GM12878 (cell line): ENCODE results near the gene ARHGDIG. TPM values are rescaled to one million over a fixed set of nuclear protein-coding genes. Genes with fewer than 3 reads are reported as not detected.

Experiments
- ATAC-seq: fragments of 200-7000 bp; cut with Tn5 transposase; 3 replicates; pipeline ENCODE4 v1.9.1; 2020; ENCODE audit warnings: mild to moderate bottlenecking, moderate library complexity
- BruUV-seq: library from RNA; stranded (reverse); fragments of 400-500 nt; replicated peaks from 2 replicates; lab custom pipeline; 2021; lab: Mats Ljungman, UMichigan
- CTCF ChIA-PET: fragments of 300-600 bp; sonication (Branson Sonifier 250); formaldehyde crosslinking; extraction: SDS; loops from one replicate; lab custom pipeline; 2021; ENCODE audit warnings: inconsistent platforms; lab: Yijun Ruan, JAX
- POLR2A ChIA-PET: fragments of 350-600 bp; formaldehyde crosslinking; extraction: SDS; loops from one replicate; lab custom pipeline; 2021; ENCODE audit warnings: inconsistent platforms; lab: Charles Lee
- RAD21 ChIA-PET: fragments of 300-600 bp; sonication (Branson Sonifier 250); formaldehyde crosslinking; loops from one replicate; lab custom pipeline; 2023; ENCODE audit warnings: antibody characterized with exemption; ENCODE audit not compliant: unreplicated experiment; lab: Charles Lee
- SMC1A ChIA-PET: fragments of 300-600 bp; sonication (Branson Sonifier 250); formaldehyde crosslinking; loops from one replicate; lab custom pipeline; 2023; ENCODE audit not compliant: unreplicated experiment, uncharacterized antibody; lab: Charles Lee
- DNase-seq: peaks from one replicate; pipeline ENCODE4 v3.0.0-alpha.2; 2011; ENCODE audit warnings: low read depth, low spot score
- FAIRE-seq: peaks from 3 replicates; lab custom pipeline; 2011; peaks lifted over from hg19 to GRCh38; lab: Jason Lieb, UNC
- H2AFZ ChIP-seq: 2 replicates; pipeline ENCODE4 v1.6.0; 2011; ENCODE audit warnings: low read depth, low read length, control low read depth; ENCODE audit not compliant: control insufficient read depth
- H3K27ac ChIP-seq: 2 replicates; pipeline ENCODE4 v1.5.1; 2011; ENCODE audit warnings: control low read depth; ENCODE audit not compliant: control insufficient read depth, insufficient read depth
- H3K27me3 ChIP-seq, 2 experiments: replicated peaks in 1 of 2; 2 replicates each; pipeline versions ENCODE4 v1.6.0 to v1.6.1; 2011; ENCODE audit warnings: low read length in 1 of 2; ENCODE audit not compliant: control insufficient read depth in 2 of 2, insufficient read depth in 2 of 2
- H3K36me3 ChIP-seq, 2 experiments: 2 replicates each; pipeline ENCODE4 v1.5.1; 2011; ENCODE audit warnings: low read length in 1 of 2; ENCODE audit not compliant: control insufficient read depth in 2 of 2, insufficient read depth in 2 of 2
- H3K4me1 ChIP-seq: 2 replicates; pipeline ENCODE4 v1.6.1; 2011; ENCODE audit warnings: mild to moderate bottlenecking, low read length, moderate library complexity, mixed read lengths; ENCODE audit not compliant: control insufficient read depth, insufficient read depth
- H3K4me2 ChIP-seq: 2 replicates; pipeline ENCODE4 v1.6.0; 2011; ENCODE audit warnings: control low read depth; ENCODE audit not compliant: control insufficient read depth, insufficient read depth
- H3K4me3 ChIP-seq: fragments of 200-600 bp; sonication (generic); 2 replicates; pipeline ENCODE4 v1.5.1; 2016
- H3K79me2 ChIP-seq: 2 replicates; pipeline ENCODE4 v1.6.0; 2011; ENCODE audit warnings: low read length; ENCODE audit not compliant: control insufficient read depth, insufficient read depth
- H3K9ac ChIP-seq: 2 replicates; pipeline ENCODE4 v1.8.0; 2011; ENCODE audit warnings: low read length, control low read depth, mixed read lengths; ENCODE audit not compliant: control insufficient read depth, insufficient read depth
- H3K9me3 ChIP-seq: replicated peaks from 3 replicates; pipeline ENCODE4 v1.5.1; 2011; ENCODE audit warnings: mild to moderate bottlenecking, low read length; ENCODE audit not compliant: control insufficient read depth, insufficient read depth
- H4K20me1 ChIP-seq: 2 replicates; pipeline ENCODE4 v1.6.0; 2011; ENCODE audit not compliant: control insufficient read depth, insufficient read depth
- EP300 ChIP-seq, 2 experiments: fragments of 150-350 bp in 1 of 2; IDR thresholded peaks; 2 replicates each; pipeline ENCODE4 v1.6.1; 2011 to 2012; ENCODE audit warnings: low read depth in 2 of 2, low read length in 2 of 2, borderline replicate concordance in 1 of 2, improper control_type of control experiment in 1 of 2, inconsistent platforms in 1 of 2; ENCODE audit not compliant: control insufficient read depth in 1 of 2
- ETV6 ChIP-seq, 2 experiments: fragments of 450-650 bp in 1 of 2; IDR thresholded peaks in 1 of 2; conservative IDR thresholded peaks in 1 of 2; 2 replicates each; pipeline ENCODE4 v1.6.1; 2014; ENCODE audit warnings: antibody characterized with exemption in 1 of 2, borderline replicate concordance in 1 of 2, low read depth in 1 of 2, mild to moderate bottlenecking in 1 of 2, moderate library complexity in 1 of 2
- NFIC ChIP-seq: IDR thresholded peaks from 2 replicates; pipeline ENCODE4 v1.6.1; 2012; ENCODE audit warnings: low read depth, mild to moderate bottlenecking, inconsistent platforms, low read length, moderate library complexity
- NFYA ChIP-seq: IDR thresholded peaks from 2 replicates; pipeline ENCODE4 v1.6.1; 2011; ENCODE audit warnings: low read depth, mild to moderate bottlenecking, low read length, improper control_type of control experiment, borderline replicate concordance
- NR2C1 ChIP-seq: fragments of 450-650 bp; IDR thresholded peaks from 2 replicates; pipeline ENCODE4 v1.6.1; 2017; ENCODE audit warnings: antibody characterized with exemption, mild to moderate bottlenecking, moderate library complexity
- RBBP5 ChIP-seq: fragments of 200-600 bp; sonication (generic); conservative IDR thresholded peaks from 2 replicates; pipeline ENCODE4 v1.6.1; 2016
- SMARCA5 ChIP-seq: fragments of 450-650 bp; IDR thresholded peaks from 2 replicates; pipeline ENCODE4 v1.6.1; 2017; ENCODE audit warnings: mild to moderate bottlenecking
- SREBF2 ChIP-seq: IDR thresholded peaks from 2 replicates; pipeline ENCODE4 v1.6.1; 2012; ENCODE audit warnings: mild to moderate bottlenecking, low read length
- WGBS: methylation state at CpG from one replicate; pipeline ENCODE4 v1.1.6; 2016; ENCODE audit warnings: low lambda C conversion rate; ENCODE audit not compliant: insufficient replicate concordance, insufficient coverage; ENCODE audit errors: missing lambda C conversion rate; 5-methylcytosine and 5-hydroxymethylcytosine counted together
- in situ Hi-C: fragments of 300-500 bp; cut with MboI; formaldehyde crosslinking; loops from 9 replicates; pipeline ENCODE4 v1.14.3; 2018; ENCODE audit warnings: mixed read lengths
- intact Hi-C: fragments of 100-400 bp; cut with micrococcal nuclease; formaldehyde crosslinking; loops from one replicate; pipeline ENCODE4 v1.14.2; 2022; ENCODE audit not compliant: unreplicated experiment
- polyA plus RNA-seq, 11 experiments: library from polyadenylated mRNA; depleted of rRNA in 4 of 11; unstranded in 6 of 11; stranded (reverse) in 5 of 11; fragments of >200 nt; fragmentation: Nextera tagmentation in 4 of 11; fragmentation: Illumina TruSeq in 1 of 11; extraction: Ambion mirVana in 4 of 11; extraction: Trizol in 1 of 11; gene quantifications; 1 replicate in 1 of 11; 2 replicates in 10 of 11; pipeline versions ENCODE4 v1.2.1 to v1.2.3, GENCODE V29; 2011 to 2016; ENCODE audit warnings: inconsistent platforms in 2 of 11, missing spikeins in 2 of 11, low read depth in 1 of 11
- total RNA-seq, 4 experiments: library from RNA; depleted of rRNA in 3 of 4; stranded (reverse); fragments of >200 nt in 3 of 4; fragmentation: Illumina TruSeq in 1 of 4; extraction: Trizol in 1 of 4; gene quantifications; 2 replicates each; pipeline versions ENCODE4 v1.2.1 to v1.2.3, GENCODE V29; 2013 to 2021

Gene ARHGDIG
- total and polyA plus RNA-seq, 10 of the 15 experiments (the other 5 are each of a cell fraction or from before 2014, with no cell fraction given): not detected

DNA sequence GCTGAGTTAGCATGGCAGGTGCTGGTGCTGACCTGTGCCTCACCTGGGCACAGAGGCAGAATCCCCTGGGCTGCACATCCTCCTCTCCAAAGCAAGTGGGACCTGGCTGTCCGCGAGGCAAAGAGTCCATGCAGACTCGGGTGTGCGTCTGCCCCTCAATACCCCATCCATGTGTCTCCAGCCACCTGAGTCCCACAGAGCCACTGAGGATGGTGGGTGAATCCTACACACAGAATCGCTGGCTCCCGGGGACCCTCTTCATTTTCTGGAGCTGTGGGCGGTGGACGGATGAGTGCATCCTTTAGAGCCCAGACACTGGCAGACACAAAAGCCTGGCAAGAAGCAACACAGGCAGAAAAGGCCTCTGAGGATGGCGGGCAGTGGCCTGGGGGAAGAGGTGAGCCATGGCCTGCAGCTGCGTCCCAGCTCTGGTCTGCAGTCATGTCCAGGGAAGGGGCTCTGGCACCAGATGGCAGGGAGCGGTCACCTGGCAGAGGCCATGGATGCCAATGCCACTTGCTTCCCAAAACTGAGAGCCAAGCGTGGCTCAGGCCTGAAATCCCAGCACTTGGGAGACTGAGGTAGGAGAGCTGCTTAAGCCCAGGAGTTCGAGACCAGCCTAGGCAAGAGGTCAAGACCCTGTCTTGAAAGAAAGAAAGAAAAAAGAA is 42.2 kb downstream of the ARHGDIG start (continued):
- TF ChIP-seq NFIC (no peak), EP300 (IDR thresholded peaks at IDR 0.05; ENCODE audit: borderline replicate concordance in 1 of 2, control insufficient read depth in 1 of 2, low read depth in 2 of 2, low read length in 2 of 2) (no peak), ETV6 (conservative IDR thresholded peaks at IDR 0.05 in 1 of 2, IDR thresholded peaks at IDR 0.05 in 1 of 2; ENCODE audit: borderline replicate concordance in 1 of 2, low read depth in 1 of 2) (no peak), SREBF2 (no peak), NFYA (no peak), RBBP5 (no peak)

DNA sequence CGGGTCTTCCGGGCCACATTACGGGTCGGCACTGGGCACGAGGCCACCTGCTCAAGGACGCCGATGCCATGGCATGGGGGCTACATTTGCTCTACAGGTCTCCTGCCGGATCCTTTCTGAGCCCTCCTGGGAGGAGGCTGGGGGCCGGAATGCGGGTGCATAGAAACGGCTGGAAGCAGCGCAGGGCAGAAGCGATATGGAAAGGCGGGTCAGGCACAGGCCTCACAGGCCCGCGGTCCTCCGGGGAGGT is 43.7 kb downstream of the ARHGDIG start:
- WGBS: 96% methylated on average over 17 of the region's 17 CpGs
- Histone ChIP-seq H3K9me3 (no peaks in the 10 kb centered on the region), H3K79me2 (peaks cover 19% of the 10 kb centered on the region), H3K4me3 (no peak overlapping the region), H2AFZ (no peak overlapping the region), H3K27me3 (no peaks in the 10 kb centered on the region)
- intact Hi-C loops: no loop called here
- no peak for FAIRE-seq
- no peak for TF ChIP-seq SMARCA5
- no peak for TF ChIP-seq NR2C1
- TF ChIP-seq, all 136 proteins: peak for 0
- ATAC-seq (no peak), DNase-seq (no peak)
- RAD21 ChIA-PET: no interaction called here
- SMC1A ChIA-PET: interaction anchor here (1.2 to 2.5 kb wide), 2 partner anchors 26 to 96 kb away, joined by 3 to 9 read pairs; no protein-coding TSS in a partner anchor
- no peak overlapping the region for H3K9ac ChIP-seq
- no peaks in the 10 kb centered on the region for H4K20me1 ChIP-seq
- no peak overlapping the region for H3K27ac ChIP-seq
- peaks cover 27% of the 10 kb centered on the region for H3K4me1 ChIP-seq
- H3K36me3 ChIP-seq: peaks cover 3 to 4% of the 10 kb centered on the region in 2 experiments; a peak in 2 of 4 replicates
- no peak overlapping the region for H3K4me2 ChIP-seq
- POLR2A ChIA-PET: no interaction called here
- in situ Hi-C loops: no loop called here
- CTCF ChIA-PET: no interaction called here
- BruUV-seq: no TSS peak
